Measurements from ENCODE around the gene GORASP1.

Gene GORASP1

GRCh38 chr3:39107388-39108199 lies at the start of gene GORASP1, which contains the start of gene TTC21A:
GORASP1 (minus strand) TSS chr3:39107627; CDS start chr3:39107541, 86 bp downstream.
TTC21A (plus strand) TSS chr3:39107680; CDS start chr3:39107838, 158 bp downstream.
- Histone ChIP-seq H3K4me1 (ENCODE audit: control insufficient read depth in 1 of 2, insufficient read depth in 2 of 2, low read length in 2 of 2) (peaks cover 10 to 42% of the 10 kb centered on the region in 2 donors), H3K36me3 (ENCODE audit: control insufficient read depth in 1 of 2, insufficient read depth in 2 of 2, low read length in 2 of 2) (peaks cover 0 to 8% of the 10 kb centered on the region in 2 donors), H3K9me3 (ENCODE audit: control insufficient read depth in 1 of 2, low read length in 2 of 2) (no peaks in the 10 kb centered on the region), H3K27ac (ENCODE audit: low read length) (peak within 1 kb of the TSS; percentile 78), H3K27me3 (ENCODE audit: low read depth, low read length) (no peaks in the 10 kb centered on the region), H3K4me3 (ENCODE audit: low read depth in 1 of 2, low read length in 2 of 2) (peak within 1 kb of the TSS; percentile 85 to 88)

GRCh38 chr3:39156421-39156820 lies 49.0 kb upstream of the GORASP1 start:
- no peak overlapping the region for H3K27ac ChIP-seq (ENCODE audit: low read length)
- no peaks in the 10 kb centered on the region for H3K4me1 ChIP-seq (ENCODE audit: control insufficient read depth in 1 of 2, insufficient read depth in 2 of 2, low read length in 2 of 2)
- H3K27me3 ChIP-seq (ENCODE audit: low read depth, low read length): no peaks in the 10 kb centered on the region
- no peak overlapping the region for H3K4me3 ChIP-seq (ENCODE audit: low read depth in 1 of 2, low read length in 2 of 2)
- no peaks in the 10 kb centered on the region for H3K9me3 ChIP-seq (ENCODE audit: control insufficient read depth in 1 of 2, low read length in 2 of 2)
- H3K36me3 ChIP-seq (ENCODE audit: control insufficient read depth in 1 of 2, insufficient read depth in 2 of 2, low read length in 2 of 2): peaks cover 0 to 17% of the 10 kb centered on the region in 2 donors

DNA sequence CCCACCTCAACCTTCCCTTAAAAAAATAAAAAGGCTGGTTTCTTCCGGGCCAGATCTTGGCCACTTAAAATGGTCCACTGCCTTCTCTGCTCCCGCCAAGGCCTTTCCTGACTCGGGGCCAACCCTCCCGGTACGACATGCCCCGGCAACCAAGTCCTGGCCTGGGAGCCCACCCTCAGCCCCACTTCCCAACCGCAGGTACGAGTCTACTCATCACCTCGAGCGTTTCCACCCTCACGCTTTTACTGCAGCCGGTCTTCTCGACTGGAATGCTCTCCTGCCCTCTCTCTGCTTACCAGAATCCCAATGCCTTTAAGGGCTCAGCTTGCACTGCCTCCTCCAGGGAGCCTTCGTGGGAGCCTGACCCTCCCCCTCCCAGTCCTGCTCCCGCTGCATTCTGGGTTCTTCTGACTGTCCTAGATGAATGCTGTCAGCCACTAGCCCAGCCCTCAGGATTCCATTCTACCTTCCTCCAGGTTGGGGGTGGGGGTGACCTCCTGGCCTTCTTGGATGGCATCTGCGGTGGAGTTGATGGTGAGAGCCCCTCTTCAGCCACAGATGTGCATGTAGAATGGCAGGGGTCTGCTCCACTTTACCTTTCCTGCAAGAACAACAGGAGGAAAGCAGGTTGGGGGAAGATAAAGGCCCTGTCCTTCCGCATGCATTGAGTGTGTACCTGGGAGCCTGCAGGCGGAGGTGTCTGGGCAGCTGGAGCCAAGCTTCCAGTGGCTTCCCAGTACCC lies 47.0 kb upstream of the GORASP1 start:
- peaks cover 11 to 13% of the 10 kb centered on the region in 2 donors for H3K4me1 ChIP-seq (ENCODE audit: control insufficient read depth in 1 of 2, insufficient read depth in 2 of 2, low read length in 2 of 2)
- H3K4me3 ChIP-seq (ENCODE audit: low read depth in 1 of 2, low read length in 2 of 2): peak overlapping the region; percentile 26 to 46

GRCh38 chr3:39153977-39154279 lies 46.5 kb upstream of the GORASP1 start:
- Histone ChIP-seq H3K9me3 (ENCODE audit: control insufficient read depth in 1 of 2, low read length in 2 of 2) (no peaks in the 10 kb centered on the region), H3K4me1 (ENCODE audit: control insufficient read depth in 1 of 2, insufficient read depth in 2 of 2, low read length in 2 of 2) (peaks cover 17 to 19% of the 10 kb centered on the region in 2 donors), H3K27ac (ENCODE audit: low read length) (peak overlapping the region; percentile 72), H3K36me3 (ENCODE audit: control insufficient read depth in 1 of 2, insufficient read depth in 2 of 2, low read length in 2 of 2) (peaks cover 5 to 21% of the 10 kb centered on the region in 2 donors), H3K27me3 (ENCODE audit: low read depth, low read length) (no peaks in the 10 kb centered on the region), H3K4me3 (ENCODE audit: low read depth in 1 of 2, low read length in 2 of 2) (peak overlapping the region; percentile 26 to 46)

More for the DNA sequence above, 47.0 kb upstream of the GORASP1 start:
- H3K27me3 ChIP-seq (ENCODE audit: low read depth, low read length): no peaks in the 10 kb centered on the region
- H3K9me3 ChIP-seq (ENCODE audit: control insufficient read depth in 1 of 2, low read length in 2 of 2): no peaks in the 10 kb centered on the region
- peak overlapping the region; percentile 72 for H3K27ac ChIP-seq (ENCODE audit: low read length)
- peaks cover 5 to 21% of the 10 kb centered on the region in 2 donors for H3K36me3 ChIP-seq (ENCODE audit: control insufficient read depth in 1 of 2, insufficient read depth in 2 of 2, low read length in 2 of 2)

- H3K4me1 ChIP-seq (ENCODE audit: control insufficient read depth in 1 of 2, insufficient read depth in 2 of 2, low read length in 2 of 2): peaks cover 45 to 46% of the 10 kb centered on the region in 2 donors
Observed at GRCh38 chr3:39150803-39151631, 43.6 kb upstream of the GORASP1 start.

DNA sequence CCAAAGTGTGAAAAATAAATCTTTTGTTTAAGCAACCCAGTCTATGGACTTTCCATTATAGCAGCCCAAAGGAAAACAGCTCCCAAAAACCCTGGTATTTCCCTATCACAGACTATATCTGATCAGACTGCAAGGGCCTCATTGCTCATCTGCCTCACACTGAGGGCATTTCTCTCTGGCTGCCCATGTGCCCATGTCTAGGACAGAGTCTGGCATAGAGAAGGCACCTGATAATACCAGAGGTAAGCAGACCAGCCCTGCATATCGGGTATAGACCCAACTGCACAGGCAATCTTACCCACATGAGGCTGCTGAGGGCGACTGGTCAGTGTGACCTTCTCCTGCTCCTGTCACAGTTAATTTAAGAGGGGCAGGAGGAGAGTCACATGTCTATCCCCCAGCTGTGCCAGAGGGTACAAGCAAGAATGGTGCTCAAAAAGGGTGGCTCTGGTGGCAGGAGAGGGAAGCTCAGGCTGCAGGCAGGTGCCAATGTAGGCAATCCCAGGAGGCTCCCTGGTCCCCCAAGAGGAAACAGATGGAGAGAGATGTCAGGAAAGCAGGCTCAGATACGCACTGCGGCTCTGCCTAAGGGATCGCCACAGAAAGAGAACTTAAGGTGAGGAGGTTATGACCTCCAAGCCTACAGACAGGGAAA lies 42.8 kb upstream of the GORASP1 start:
- H3K4me3 ChIP-seq (ENCODE audit: low read depth in 1 of 2, low read length in 2 of 2): peak overlapping the region; percentile 88 to 96
- peak overlapping the region; percentile 98 for H3K27ac ChIP-seq (ENCODE audit: low read length)
- no peaks in the 10 kb centered on the region for H3K9me3 ChIP-seq (ENCODE audit: control insufficient read depth in 1 of 2, low read length in 2 of 2)
- H3K36me3 ChIP-seq (ENCODE audit: control insufficient read depth in 1 of 2, insufficient read depth in 2 of 2, low read length in 2 of 2): peaks cover 19 to 31% of the 10 kb centered on the region in 2 donors
- H3K27me3 ChIP-seq (ENCODE audit: low read depth, low read length): no peaks in the 10 kb centered on the region
- peaks cover 49 to 53% of the 10 kb centered on the region in 2 donors for H3K4me1 ChIP-seq (ENCODE audit: control insufficient read depth in 1 of 2, insufficient read depth in 2 of 2, low read length in 2 of 2)

More at GRCh38 chr3:39150803-39151631, 43.6 kb upstream of the GORASP1 start:
- peak overlapping the region; percentile 98 for H3K27ac ChIP-seq (ENCODE audit: low read length)
- H3K4me3 ChIP-seq (ENCODE audit: low read depth in 1 of 2, low read length in 2 of 2): peak overlapping the region; percentile 88 to 96
- no peaks in the 10 kb centered on the region for H3K9me3 ChIP-seq (ENCODE audit: control insufficient read depth in 1 of 2, low read length in 2 of 2)
- H3K36me3 ChIP-seq (ENCODE audit: control insufficient read depth in 1 of 2, insufficient read depth in 2 of 2, low read length in 2 of 2): peaks cover 12 to 24% of the 10 kb centered on the region in 2 donors
- no peaks in the 10 kb centered on the region for H3K27me3 ChIP-seq (ENCODE audit: low read depth, low read length)

- Histone ChIP-seq H3K4me3 (ENCODE audit: low read depth in 1 of 2, low read length in 2 of 2) (peak overlapping the region; percentile 88 to 96), H3K27ac (ENCODE audit: low read length) (peak overlapping the region; percentile 98), H3K36me3 (ENCODE audit: control insufficient read depth in 1 of 2, insufficient read depth in 2 of 2, low read length in 2 of 2) (peaks cover 26 to 37% of the 10 kb centered on the region in 2 donors), H3K4me1 (ENCODE audit: control insufficient read depth in 1 of 2, insufficient read depth in 2 of 2, low read length in 2 of 2) (peaks cover 49 to 55% of the 10 kb centered on the region in 2 donors), H3K9me3 (ENCODE audit: control insufficient read depth in 1 of 2, low read length in 2 of 2) (no peaks in the 10 kb centered on the region), H3K27me3 (ENCODE audit: low read depth, low read length) (no peaks in the 10 kb centered on the region)
Observed at GRCh38 chr3:39149498-39150147, 42.2 kb upstream of the GORASP1 start.

- peaks cover 49 to 55% of the 10 kb centered on the region in 2 donors for H3K4me1 ChIP-seq (ENCODE audit: control insufficient read depth in 1 of 2, insufficient read depth in 2 of 2, low read length in 2 of 2)
- H3K36me3 ChIP-seq (ENCODE audit: control insufficient read depth in 1 of 2, insufficient read depth in 2 of 2, low read length in 2 of 2): peaks cover 31 to 43% of the 10 kb centered on the region in 2 donors
- peak overlapping the region; percentile 95 for H3K27ac ChIP-seq (ENCODE audit: low read length)
- no peaks in the 10 kb centered on the region for H3K27me3 ChIP-seq (ENCODE audit: low read depth, low read length)
- H3K4me3 ChIP-seq (ENCODE audit: low read depth in 1 of 2, low read length in 2 of 2): peak overlapping the region in 1 of 2 donors; percentile 88
- no peaks in the 10 kb centered on the region for H3K9me3 ChIP-seq (ENCODE audit: control insufficient read depth in 1 of 2, low read length in 2 of 2)
Observed at GRCh38 chr3:39149059-39149455, 41.6 kb upstream of the GORASP1 start.

GRCh38 chr3:39148435-39149058 lies 41.1 kb upstream of the GORASP1 start:
- H3K9me3 ChIP-seq (ENCODE audit: control insufficient read depth in 1 of 2, low read length in 2 of 2): no peaks in the 10 kb centered on the region
- peak overlapping the region; percentile 95 for H3K27ac ChIP-seq (ENCODE audit: low read length)
- peak overlapping the region; percentile 63 to 88 for H3K4me3 ChIP-seq (ENCODE audit: low read depth in 1 of 2, low read length in 2 of 2)
- H3K36me3 ChIP-seq (ENCODE audit: control insufficient read depth in 1 of 2, insufficient read depth in 2 of 2, low read length in 2 of 2): peaks cover 36 to 48% of the 10 kb centered on the region in 2 donors
- H3K27me3 ChIP-seq (ENCODE audit: low read depth, low read length): no peaks in the 10 kb centered on the region
- peaks cover 49 to 55% of the 10 kb centered on the region in 2 donors for H3K4me1 ChIP-seq (ENCODE audit: control insufficient read depth in 1 of 2, insufficient read depth in 2 of 2, low read length in 2 of 2)
